ENCODE results near the gene LRRC9.
"Not testable (repeated sequence)": the region's sequence is repeated elsewhere in the genome, so short reads cannot be mapped to it uniquely, and the experiment has no call there.

Gene LRRC9

DNA sequence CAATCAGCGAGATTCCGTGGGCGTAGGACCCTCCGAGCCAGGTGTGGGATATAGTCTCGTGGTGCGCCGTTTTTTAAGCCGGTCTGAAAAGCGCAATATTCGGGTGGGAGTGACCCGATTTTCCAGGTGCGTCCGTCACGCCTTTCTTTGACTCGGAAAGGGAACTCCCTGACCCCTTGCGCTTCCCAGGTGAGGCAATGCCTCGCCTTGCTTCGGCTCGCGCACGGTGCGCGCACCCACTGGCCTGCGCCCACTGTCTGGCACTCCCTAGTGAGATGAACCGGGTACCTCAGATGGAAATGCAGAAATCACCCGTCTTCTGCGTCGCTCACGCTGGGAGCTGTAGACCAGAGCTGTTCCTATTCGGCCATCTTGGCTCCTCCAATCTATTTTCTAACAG is 32.2 kb downstream of the LRRC9 start:
- DNase-seq (ENCODE audit: low read depth, low spot score), result not testable (repeated sequence)

DNA sequence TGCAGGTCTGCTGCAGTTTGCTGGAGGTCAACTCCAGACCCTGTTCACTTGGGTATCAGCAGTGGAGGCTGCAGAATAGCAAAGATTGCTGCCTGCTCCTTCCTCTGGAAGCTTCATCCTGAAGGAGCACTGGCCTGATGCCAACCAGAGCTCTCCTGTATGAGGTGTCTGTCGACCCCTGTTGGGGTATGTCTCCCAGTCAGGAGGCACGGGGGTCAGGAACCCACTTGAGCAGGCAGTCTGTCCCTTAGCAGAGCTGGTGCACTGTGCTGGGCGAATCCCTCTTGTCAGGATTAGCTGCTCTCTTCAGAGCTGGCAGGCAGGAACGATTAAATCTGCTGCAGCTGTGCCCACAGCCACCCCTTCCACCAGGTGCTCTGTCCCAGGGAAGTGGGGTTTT is 37.9 kb downstream of the LRRC9 start:
- DNase-seq (ENCODE audit: low read depth, low spot score), result not testable (repeated sequence)

DNA sequence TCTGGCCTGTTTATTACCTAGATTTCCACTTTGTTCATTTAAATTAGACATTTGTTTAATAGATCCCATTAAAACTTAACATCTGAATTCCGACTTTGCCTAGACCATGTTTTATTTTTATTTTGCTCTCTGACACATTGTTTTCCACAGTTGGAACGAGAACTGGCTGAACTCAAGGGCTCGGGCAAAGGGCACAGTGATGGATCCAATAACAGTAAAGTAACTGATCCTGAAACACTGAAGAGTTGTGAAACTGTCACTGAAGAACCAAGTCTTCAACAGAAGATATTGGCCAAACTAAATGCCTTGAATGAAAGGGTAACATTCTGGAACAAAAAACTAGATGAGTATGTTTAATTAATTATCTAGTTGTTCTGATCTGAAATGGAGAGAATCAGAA is 39.7 kb downstream of the LRRC9 start:
- DNase-seq (ENCODE audit: low read depth, low spot score), result no peak

DNA sequence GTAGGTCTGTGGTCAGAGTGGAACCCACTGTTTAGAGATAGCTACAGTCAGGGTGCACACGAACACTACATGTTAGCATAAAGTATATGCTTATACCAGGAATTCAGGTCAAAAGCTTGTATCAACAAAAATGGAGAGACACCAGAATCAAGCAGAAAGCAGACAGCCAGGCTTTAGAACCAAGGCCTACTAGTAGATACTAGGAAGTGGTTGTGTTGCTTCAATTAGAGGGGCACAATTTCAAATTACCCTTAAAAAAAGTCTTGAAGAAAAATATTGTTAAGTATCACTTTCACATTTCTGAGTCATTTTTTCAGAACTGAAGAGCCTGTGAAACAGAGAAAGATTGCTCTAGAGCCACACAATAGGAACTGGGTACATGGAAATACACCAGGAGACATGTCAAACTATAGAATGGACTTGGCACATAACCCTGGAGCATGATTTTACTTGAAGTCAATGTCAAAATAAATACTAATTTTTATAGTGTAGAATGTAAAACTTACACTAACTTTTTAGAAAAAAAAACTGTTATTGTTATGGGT is 41.6 kb downstream of the LRRC9 start:
- DNase-seq (ENCODE audit: low read depth, low spot score), result no peak

DNA sequence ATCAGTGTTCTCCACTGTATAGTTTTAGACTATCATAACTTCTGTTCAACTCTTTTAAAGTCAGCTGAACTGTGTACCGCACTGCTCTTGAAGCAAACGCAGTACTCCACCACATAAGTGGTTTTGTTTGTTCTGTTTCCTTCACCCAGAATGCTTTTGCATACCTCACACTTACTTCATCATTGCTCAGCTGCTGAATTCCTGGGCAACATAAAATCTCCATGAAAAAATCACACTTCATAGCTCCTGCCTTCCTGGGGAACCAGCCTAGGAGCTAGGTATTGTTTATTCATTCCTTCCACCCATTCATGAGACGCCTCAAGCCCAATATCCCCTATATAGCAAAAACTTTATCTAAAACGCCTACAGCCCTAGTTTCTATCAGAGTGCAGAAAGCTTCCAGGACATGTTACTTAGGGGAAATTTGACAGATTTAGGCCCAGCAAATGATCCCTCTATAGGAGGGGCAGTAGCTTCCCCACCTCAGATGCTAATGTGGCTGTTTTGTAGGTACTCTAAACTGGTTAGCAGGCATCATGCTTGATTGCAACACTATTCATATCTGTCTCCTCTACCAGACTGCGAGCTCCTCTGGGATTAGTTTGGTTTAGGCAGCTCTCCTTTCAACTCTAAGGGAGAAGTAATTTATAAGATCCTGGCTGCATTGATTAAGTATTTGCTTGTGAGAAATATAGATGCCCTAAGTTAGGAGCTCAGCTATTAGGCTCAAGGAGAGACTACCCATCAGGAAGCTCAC is 44.5 kb downstream of the LRRC9 start:
- no peak for DNase-seq (ENCODE audit: low read depth, low spot score)

DNA sequence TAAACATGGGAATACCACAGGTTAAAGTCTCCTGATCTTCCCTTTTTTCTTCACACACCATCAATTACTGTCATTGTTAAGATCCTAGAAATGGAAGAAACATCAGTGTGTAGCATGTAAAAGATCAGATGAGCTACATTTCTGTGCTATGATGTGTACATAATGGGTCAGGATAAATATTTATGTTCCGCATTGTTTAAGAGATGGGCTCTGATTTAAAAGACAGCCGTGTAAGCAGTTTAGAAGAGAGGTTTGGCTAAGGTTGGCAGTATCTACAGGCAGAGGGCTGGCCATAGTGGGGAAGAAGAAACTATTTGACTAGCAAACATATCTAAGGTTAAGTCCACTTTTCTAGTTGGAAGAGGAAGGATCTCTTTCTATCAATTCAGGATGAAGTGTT is 49.4 kb downstream of the LRRC9 start:
- DNase-seq (ENCODE audit: low read depth, low spot score), result no peak

DNA sequence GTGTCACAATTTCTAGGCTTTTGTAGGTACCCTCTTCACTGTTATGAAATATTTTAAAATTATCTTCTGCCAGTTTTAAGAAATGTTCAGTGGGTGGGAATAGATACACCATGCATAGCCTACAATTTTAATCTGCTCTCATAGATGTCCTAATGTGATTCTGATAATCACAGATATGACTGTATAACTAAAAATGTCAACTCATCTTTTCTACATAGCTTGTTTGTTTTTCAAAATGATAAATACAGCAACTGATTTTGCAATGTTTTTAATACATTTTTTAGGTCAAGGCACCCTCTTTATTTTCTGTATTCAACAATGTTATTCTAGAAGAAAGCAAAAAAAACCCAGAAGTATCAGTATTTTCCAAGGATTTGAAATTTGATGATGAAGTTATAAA is 61.6 kb downstream of the LRRC9 start:
- DNase-seq (ENCODE audit: low read depth, low spot score), result no peak

DNA sequence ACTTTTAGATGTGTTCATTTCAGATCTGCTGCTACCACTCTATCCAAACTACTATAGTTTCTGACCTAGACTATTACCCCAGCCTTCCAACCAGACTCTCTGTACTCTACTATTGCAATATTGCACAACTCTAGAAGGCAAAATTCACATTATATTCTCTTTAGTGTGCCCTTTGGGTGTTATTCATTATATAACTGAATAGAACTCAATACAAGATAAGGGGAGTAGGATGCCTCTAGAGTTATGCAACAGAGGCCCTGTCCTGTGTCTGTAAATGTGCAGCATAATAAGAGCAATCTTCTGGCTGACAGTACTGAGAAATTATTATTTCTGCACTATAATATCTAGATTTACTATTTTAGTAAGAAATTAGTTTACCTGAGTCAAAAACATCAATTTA is 63.1 kb downstream of the LRRC9 start:
- no peak for DNase-seq (ENCODE audit: low read depth, low spot score)

DNA sequence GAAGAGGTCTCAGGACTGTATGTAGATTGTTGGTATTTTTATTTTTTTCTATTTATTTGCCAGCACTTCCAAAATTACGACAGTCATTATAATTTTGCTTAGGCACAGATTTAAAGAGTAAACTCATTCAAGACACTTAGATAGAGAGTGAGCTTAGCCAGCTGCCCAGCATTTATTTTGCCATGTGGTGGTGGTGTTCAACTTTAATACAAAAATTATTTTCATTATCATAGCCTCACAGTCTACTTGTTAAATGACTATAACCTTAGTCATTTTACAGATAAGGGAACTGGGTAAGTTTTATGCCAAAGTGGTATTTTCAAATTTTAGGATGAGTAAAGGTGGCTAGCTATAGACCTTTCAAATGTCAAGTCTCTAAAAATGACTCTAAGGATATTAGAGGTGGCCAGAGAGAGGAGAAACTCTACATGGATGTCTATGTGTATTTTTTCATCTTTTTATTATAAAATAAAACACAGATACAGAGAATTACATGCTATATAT is 66.7 kb downstream of the LRRC9 start:
- DNase-seq (ENCODE audit: low read depth, low spot score), result no peak

DNA sequence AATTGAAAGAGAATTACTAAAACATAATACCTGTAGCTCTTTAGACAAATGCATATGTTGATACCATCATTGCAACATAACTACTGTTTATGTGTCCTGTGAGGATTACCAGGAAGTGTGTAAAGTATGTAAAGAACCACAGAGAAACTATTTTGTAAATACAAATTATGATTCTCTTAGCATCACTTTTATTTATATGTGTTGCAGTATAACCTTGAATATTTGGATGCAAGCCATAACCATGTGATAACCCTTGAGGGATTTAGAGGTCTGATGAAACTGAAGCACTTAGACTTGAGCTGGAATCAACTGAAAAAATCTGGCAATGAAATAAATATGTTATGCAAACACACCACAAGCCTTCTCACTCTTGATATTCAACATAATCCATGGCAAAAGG is 77.5 kb downstream of the LRRC9 start:
- no peak for DNase-seq (ENCODE audit: low read depth, low spot score)

DNA sequence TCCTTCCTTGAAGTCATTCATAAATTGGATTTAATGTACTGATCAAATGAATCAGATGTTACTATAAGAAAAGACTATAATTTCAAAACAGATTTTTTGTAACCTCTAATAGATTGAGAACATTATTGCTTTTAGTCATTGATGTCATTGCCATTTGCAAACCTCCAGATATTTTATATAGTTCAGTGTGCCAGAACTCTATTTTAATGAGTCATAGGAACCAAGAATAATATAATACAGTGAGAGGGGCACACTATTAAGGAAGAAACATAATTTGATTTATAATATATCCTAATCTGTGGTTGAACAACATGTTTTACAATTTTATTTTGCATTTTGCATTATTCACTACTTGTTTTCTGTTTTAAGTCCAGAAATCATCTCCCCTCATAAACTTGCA is 78.0 kb downstream of the LRRC9 start:
- DNase-seq (ENCODE audit: low read depth, low spot score), result no peak

DNA sequence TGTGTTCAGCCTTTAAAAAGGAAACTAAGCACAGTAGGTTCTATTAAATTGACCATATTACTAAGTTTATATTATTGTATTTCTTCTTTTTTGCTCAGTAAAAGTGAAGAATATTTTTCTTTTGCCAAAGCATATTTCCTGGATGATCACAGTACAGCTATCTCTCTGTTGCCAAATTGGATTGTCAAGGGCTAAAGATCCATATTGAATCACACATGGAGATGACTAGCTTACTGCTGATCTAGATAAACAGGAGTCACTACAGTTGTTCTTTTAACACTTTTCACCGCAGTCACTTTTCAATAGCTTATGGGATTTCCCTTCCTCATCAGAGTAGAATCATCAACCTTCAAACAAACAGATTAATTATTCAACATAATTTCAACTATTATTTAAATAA is 78.6 kb downstream of the LRRC9 start:
- DNase-seq (ENCODE audit: low read depth, low spot score), result no peak

DNA sequence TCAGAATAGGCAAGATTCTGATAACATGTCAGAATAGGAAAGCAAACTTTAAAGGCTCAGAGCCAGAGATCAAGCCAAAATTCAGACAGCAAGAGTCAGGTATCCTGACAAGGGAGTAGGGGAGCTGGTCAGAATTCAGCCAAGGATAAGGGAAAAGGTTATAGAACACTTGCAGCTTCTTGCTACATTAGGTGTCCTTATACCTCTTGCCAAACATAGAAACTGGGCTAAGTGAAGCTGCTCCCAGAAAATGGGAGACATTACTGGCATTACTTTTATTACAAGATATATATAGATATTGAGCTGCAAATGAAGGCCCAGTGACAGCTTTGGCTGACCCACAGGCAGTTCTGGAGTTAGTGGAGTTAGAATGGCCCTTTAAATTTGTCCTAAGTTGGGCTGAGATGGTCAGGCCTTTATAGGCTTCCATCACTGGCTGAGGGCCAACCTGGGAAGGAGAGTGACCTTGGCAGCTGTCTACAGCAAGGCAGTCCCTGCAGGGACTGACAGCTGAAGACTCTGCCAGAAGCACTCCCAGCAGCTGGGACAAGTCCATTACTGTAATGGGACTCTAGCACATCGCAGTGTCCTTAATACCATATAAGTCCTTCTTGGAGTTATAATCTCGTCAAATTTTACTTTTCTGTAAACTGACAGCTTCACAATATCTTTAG is 83.0 kb downstream of the LRRC9 start:
- DNase-seq (ENCODE audit: low read depth, low spot score), result no peak

DNA sequence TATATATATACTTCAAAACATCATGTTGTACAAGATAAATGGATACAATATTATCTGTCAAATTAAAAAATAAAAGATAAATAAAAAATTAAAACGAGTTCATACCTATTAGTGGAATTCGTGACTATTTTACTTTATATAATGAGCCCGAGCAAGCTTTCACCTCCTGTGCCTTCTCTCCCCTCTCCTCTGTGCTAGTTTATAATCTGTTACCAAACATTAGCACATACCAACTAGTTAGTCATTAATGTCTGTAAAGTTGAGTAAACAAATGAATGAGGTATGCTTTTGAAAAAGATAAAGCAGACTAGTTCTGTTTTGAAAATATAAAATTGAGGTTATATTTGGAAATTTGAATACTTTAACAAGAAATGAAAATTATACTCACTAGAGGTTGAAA is 84.0 kb downstream of the LRRC9 start:
- DNase-seq (ENCODE audit: low read depth, low spot score), result no peak

DNA sequence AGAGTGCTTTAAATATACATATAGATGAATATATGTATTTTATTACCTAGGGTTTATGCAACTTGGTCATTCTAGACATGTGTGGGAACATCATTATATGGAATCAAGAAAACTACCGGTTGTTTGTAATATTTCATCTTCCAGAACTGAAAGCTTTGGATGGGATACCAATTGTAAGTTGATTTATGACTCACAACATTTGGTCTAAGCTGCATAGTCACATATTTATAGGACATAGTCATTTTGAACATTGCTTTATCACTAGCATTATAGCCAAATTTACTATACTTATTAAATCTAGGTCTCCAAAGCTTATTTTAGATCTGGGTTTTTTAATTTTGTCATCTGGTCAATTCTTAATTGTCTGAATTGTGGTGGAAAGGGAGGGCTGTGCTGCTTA is 88.1 kb downstream of the LRRC9 start:
- no peak for DNase-seq (ENCODE audit: low read depth, low spot score)

DNA sequence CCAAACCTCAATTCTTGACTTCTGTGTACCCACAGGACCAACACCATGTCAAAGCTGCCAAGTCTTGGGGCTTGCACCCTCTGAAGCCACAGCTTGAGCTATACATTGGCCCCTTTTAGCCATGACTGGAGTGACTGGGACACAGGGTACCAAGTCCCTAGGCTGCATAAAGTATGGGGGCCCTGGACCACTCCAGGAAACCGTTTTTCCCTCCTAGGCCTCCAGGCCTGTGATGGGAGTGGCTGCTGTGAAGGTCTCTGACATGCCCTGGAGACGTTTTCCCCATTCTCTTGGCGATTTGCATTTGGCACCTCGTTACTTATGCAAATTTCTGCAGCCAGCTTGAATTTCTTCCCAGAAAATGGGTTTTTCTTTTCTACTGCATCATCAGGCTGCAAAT is 90.3 kb downstream of the LRRC9 start:
- not testable (repeated sequence) for DNase-seq (ENCODE audit: low read depth, low spot score)

DNA sequence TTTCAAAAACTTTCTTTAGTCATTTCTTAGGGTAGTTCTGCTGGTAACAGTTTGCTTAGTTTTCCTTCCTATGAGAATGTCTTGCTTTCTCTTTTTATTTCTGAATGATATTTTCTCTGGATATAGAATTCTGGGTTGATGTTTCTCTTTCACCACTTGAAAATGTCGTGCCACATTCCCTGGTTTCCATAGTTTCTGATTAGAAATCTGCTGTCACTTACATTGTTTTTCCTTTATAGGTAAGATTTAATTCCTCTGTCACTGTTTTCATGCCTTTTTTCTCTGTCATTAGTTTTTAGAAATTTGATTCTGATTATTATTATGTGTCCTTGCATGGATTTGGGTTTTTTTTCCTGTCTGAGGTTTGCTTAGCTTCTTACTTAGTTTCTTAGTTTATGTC is 94.5 kb downstream of the LRRC9 start:
- DNase-seq (ENCODE audit: low read depth, low spot score), result no peak

DNA sequence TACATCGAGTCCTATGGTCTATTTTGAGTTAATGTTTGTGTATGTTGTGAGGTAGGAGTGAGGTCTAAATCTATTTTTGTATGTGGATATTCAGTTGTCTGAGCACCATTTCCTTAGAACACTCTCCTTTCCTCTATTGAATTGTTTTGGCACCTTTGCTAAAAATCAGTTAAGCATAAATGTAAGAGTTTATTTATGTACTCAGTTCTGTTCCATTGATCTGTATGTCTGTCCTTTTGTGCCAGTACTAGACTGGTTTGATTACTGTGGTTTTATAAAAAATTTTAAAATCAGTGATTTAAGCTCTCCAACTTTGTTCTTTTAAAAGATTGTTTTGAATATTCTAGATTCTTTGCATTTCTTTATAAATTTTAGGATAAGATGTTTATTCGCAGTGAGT is 101.7 kb downstream of the LRRC9 start:
- DNase-seq (ENCODE audit: low read depth, low spot score), result no peak

DNA sequence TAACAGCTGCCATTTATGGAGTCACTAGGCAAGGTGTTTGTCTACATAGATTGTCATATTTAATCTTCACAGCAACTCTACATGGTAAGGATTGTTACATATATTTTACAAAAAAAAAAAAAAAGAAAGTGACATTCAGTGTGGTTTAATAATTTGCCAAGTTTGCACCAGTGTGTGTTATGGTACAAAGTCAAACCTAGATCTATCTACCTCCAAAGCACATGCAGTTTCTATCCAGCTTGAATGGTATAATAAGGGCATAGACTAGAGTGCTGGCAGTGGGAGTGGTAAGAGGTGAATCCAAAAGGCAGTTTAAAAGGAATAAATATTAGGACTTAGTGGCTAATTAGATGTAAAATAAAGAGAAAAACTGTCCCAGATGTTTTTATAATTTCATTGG is 105.6 kb downstream of the LRRC9 start:
- DNase-seq (ENCODE audit: low read depth, low spot score), result no peak

DNA sequence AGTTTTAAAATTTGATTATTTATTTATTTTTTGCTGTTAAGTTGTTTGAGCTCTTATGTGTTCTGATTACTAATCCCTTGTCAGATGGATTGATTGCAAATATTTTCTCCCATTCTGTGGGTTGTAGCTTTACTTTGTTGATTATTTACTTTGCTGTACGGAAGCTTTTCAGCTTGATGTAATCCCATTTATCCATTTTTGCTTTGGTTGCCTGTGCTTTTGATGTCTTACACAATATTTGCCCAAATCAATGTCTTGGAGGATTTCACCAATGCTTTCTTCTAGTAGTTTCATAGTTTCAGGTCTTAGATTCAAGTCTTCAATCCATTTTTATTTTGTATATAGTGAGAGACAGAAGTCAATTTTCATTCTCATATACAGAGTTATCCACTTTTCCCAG is 115.2 kb downstream of the LRRC9 start:
- DNase-seq (ENCODE audit: low read depth, low spot score), result no peak

DNA sequence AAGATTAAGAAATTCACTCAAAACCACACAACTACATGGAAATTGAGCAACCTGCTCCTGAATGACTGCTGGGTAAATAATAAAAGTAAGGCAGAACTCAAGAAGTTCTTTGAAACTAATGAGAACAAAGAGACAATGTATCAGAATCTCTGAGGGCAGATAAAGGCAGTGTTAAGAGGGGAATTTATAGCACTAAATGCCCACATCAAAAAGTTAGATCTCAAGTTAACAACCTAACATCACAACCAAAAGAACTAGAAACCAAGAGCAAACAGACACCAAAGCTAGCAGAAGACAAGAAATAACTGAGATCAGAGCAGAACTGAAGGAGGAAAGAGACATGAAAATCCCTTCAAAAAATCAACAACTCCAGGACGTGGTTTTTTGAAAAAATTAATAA is 128.0 kb downstream of the LRRC9 start:
- not testable (repeated sequence) for DNase-seq (ENCODE audit: low read depth, low spot score)

DNA sequence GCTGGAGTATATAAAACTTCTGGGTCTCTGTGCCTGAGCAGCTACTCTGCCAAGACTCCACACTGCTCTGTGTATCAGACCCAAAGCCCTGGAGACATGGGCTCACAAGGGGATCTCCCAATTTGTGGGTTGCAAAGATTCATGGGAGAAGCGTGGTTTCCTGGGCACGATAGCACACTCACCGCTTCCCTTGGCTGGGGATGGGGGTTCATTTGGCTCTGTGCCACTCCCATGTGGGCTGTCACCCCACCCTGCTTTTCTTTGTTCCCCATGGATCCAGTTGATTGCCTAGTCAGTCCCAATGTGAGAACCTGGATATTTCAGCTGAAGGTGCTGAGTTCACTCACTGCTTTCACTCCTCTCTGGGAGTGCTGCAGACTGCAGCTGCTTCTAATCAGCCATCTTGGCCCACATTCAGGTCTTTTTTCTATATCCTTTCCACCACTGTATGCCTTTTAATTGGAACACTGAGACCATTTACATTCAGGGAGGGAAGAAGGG is 131.8 kb downstream of the LRRC9 start:
- DNase-seq (ENCODE audit: low read depth, low spot score), result no peak

DNA sequence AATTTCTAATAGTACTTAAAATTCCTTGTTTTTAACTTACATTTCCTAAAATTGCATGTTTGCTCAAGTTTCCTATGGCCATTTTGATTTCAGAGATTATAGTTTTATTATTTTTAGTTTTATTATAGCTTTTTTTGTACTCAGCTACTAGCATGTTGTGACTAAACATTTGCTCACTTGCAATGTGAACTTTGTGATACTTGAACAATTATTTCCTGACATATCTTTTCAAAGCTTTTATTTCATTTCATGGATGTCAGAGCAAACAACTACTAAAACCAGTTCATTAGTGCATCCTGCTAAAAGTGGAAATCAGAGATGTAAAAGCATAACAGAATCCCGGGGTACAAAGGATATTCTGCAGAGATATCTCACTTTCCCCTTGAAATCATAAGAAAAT is 138.1 kb downstream of the LRRC9 start:
- no peak for DNase-seq (ENCODE audit: low read depth, low spot score)
